ENCODE measurements around the gene MAMDC2.
"Not testable (repeated sequence)": the region's sequence is repeated elsewhere in the genome, so short reads cannot be mapped to it uniquely, and the experiment has no call there.

GRCh38 chr9:70234208-70234607 lies 190.6 kb downstream of the MAMDC2 start:
- not testable (repeated sequence) for TF ChIP-seq POLR2A, CTCF, POLR2AphosphoS5 (IDR thresholded peaks at IDR 0.05)

All from gastroesophageal sphincter (tissue), 3 donors.